GM21717 (cell line): ENCODE results near the gene AGPAT4.

Source experiments
- ATAC-seq: cut with Tn5 transposase; IDR thresholded peaks from one replicate; pipeline ENCODE4 v1.9.1; 2021; ENCODE audit warnings: mild to moderate bottlenecking, moderate library complexity; ENCODE audit not compliant: unreplicated experiment

AGPAT4 gene

GRCh38 chr6:161290751-161291150, 16.9 kb upstream of the AGPAT4 start:
- ATAC-seq: no peak

DNA sequence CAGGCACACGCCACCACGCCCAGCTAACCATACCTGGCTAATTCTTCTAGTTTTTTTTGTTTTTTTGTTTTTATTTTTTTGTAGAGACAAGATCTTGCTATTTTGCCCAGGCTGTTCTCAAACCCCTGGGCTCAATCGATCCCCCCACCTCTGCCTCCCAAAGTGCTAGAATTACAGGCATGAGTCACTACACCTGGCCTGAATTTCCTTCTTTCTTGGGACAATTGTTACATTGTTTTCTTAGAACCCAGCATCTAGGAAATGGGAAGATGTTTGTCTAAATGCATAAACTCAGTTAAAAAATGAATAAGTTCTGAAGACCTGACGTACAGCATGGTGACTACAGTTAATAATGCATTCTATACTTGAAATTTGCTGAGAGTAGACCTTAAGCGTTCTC, 10.8 kb upstream of the AGPAT4 start:
- no peak for ATAC-seq

- ATAC-seq: no peak
These were observed 7.2 kb upstream of the AGPAT4 start for GRCh38 chr6:161281092-161281491.

DNA sequence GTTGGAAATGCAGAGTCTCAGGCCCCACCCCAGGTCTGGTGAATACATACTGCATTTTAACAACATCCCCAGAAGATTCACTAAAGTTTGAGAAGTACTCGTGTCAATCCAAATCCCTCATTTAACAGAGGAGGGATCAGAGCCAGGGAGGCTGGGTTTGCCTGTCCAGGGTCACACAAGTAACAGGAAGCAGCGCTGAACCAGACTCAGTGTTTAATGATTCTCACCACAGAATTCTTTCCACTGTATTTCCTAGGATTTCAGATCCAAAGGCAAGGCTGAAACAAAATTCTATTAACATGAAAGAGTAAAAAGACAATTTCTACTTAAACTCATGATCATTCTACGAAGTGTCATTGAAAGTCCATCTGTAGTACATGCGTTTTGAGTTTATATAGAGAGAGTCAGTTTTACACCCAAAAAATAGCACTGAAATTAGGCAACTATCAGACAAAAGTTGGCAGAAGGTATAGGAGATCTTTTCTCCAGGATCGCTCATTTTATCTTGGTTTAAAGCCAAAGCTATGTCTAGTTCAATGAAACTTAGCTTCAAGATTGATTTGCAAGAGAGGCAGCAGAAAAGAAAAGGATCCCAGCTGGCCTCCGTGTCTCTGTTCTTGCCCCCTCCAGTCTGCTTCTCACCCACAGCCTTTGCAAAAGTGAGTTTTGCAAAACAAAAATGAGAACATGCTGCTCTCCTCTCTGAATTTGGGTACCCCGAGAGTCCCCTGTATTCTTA, 6.0 kb upstream of the AGPAT4 start:
- no peak for ATAC-seq

DNA sequence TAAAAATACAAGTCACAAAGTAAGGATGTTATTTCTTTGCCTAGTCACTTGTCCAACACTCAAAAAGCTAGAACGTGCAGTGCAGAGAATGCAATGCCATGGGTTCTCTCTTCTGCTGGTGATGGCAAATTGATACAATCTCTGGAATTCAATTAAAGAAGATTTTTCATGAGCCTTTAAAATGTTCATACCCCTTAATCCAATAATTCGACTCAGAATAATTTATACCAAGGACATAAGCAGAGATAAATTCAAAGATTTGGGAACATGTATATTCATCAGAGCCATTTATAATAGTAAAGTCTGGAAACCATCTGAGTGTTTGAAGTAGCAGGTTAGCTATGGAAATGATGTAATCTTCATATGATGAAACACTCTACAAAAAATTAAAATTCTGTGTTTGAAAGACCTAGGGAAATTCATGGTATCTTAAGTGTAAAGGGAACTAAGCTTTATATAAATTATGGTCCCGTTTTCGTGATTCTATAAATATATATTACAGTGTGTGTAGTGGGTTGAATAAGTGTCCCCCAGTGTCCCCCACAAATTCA, 2.8 kb upstream of the AGPAT4 start:
- ATAC-seq: no peak

DNA sequence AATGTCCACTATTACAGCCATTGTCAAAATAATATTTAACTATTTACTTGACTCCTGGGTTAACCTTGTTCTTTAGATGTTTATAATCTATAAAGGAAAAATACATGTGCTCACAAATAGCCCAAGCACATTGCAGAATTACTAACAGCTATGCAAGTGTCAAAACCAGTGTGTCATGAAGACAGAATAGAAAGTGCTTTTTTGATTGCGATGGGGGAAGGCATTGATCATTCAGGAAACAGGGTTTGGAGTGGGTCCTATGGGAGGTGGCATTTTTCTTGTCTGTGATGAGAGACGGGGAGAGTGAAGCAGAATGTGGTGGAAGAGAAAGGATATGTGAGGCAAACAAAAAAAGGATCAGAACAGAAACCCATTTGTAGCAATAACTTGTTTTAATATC, 1.0 kb upstream of the AGPAT4 start:
- ATAC-seq: no peak

- ATAC-seq: no peak
These were observed 612 bp upstream of the AGPAT4 start for GRCh38 chr6:161274488-161274858.

GRCh38 chr6:161273274-161273751, 548 bp downstream of the AGPAT4 start:
- ATAC-seq: peak; percentile 3

DNA sequence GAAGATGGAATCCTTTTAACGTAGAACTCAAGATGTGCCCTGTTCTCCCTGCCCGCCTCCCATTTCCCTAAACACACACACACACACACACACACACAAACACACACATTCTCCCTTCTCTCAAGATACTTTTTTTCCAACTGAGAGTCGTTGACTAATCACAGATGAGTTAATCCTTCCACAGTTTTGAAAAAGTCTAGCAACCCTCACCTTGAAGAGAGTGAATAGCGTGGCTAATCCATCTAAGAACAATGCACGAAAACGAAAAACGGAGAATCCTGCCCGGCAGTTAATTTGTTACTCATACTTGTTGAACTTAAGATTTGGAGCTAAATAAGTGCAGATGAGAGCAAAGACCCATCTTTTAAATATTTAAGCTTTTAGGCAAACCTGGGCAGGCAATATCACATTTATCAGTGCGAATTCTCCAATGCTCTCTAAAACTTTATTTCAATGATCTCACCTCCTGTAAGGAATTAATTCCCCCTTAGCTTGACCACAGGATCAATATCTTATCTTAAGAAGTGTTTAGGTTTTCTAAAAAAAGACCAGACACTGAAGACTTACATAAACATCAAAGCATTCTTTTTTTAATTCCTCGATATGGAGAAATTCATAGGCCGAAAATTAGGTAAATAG, 1.1 kb downstream of the AGPAT4 start:
- ATAC-seq: no peak

- ATAC-seq: no peak
These were observed 2.4 kb downstream of the AGPAT4 start for GRCh38 chr6:161271343-161272030.

GRCh38 chr6:161270116-161270515, 3.7 kb downstream of the AGPAT4 start:
- no peak for ATAC-seq

GRCh38 chr6:161269310-161269709, 4.6 kb downstream of the AGPAT4 start:
- no peak for ATAC-seq

- no peak for ATAC-seq
These were observed 5.2 kb downstream of the AGPAT4 start for GRCh38 chr6:161268531-161269210.

DNA sequence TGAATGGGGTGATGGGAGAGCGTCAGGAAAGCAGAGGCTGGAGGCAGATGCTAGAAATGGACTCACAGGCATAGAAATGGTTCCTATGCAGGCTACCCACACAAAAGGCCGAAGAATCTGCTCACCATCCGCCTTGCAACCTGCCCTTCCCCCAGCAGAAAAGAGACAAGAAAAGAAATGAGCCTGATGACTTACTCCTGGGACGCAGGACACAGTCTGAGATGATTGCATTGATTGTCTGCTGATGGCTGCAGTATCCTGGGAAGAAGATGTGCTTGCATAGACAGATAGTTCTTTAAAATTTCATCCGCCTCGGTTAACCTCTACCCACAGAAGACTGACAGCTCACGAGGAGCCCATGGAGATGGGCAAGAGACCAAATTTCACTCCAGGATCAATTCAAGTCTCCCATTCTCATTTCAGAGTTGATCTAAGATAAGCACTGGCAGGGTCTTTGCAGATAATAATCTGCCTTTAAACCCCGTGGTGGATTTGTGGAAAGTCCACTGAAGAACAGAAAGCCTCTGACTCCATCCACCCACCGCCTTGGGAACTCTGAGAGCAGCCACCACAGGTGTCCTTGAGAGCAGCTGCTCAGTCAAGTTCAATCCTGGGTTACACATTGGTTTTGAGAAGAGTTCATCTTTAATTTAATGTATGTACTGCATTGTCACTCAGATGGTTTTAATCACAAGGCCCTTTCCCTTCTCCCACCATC, 7.2 kb downstream of the AGPAT4 start:
- ATAC-seq: no peak

GRCh38 chr6:161265975-161266374, 7.9 kb downstream of the AGPAT4 start:
- peak; percentile 59 for ATAC-seq

DNA sequence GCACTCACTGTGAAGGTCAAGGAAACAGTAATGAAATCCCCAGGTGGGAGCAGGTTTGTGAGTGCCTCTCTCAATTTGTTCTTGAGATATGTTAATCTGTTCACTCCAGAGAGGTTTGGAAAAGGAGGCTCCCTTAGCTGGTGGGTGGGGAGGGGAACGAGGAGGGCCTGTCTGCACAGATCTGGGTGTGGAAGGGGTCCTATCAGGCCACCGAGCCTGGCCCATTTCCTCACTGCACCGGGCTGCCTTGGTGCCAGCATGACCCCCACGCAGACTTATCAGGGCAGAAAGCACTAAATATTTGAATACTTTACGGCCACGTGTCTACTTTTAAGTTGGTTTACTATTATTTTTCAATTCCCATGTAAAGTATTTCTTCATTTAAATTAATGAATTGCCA, 8.3 kb downstream of the AGPAT4 start:
- no peak for ATAC-seq

GRCh38 chr6:161264181-161264580, 9.7 kb downstream of the AGPAT4 start:
- no peak for ATAC-seq

GRCh38 chr6:161261816-161262215, 12.0 kb downstream of the AGPAT4 start:
- ATAC-seq: no peak

- no peak for ATAC-seq
These were observed 12.5 kb downstream of the AGPAT4 start for GRCh38 chr6:161261325-161261724.

DNA sequence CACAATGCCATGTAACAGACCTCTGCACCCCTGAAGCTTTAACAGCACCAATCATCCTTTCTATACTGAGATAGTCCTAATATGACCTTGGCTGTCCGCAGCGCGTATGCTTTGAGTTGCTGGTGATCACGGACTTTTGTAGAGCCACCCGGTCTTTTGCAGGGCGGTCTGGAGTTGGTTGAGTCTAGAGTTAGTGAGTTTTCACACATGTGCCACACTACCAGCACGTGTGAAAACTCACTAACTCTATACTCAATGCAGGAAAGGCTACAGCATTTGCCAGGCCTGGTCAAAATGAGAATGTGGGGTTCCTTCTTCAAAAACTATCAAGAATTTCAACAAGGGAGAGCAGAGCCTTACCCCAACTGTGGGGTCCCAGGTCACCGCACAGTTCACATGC, 14.6 kb downstream of the AGPAT4 start:
- ATAC-seq: no peak
